Chondrocyte (in vitro differentiated cells): Measurements from ENCODE around the gene PIEZO2. TPM values are rescaled to one million over a fixed set of nuclear protein-coding genes. Genes with fewer than 3 reads are reported as not detected.

Experiments
- DNase-seq: peaks from one replicate; pipeline ENCODE4 v3.0.0; 2021; ENCODE audit warnings: mixed read lengths, low spot score
- H3K27ac Mint-ChIP-seq: one replicate; pipeline ENCODE4 v1.8.0; 2021; ENCODE audit warnings: mild to moderate bottlenecking, moderate library complexity, mixed read lengths; ENCODE audit not compliant: unreplicated experiment
- H3K27me3 Mint-ChIP-seq: 2 replicates; pipeline ENCODE4 v1.8.0; 2021; ENCODE audit warnings: low read depth, mixed read lengths
- H3K36me3 Mint-ChIP-seq: 2 replicates; pipeline ENCODE4 v1.8.0; 2021; ENCODE audit warnings: low read depth, mixed read lengths
- H3K4me1 Mint-ChIP-seq: 2 replicates; pipeline ENCODE4 v1.8.0; 2021; ENCODE audit warnings: low read depth, mild to moderate bottlenecking, mixed read lengths
- H3K4me3 Mint-ChIP-seq: one replicate; pipeline ENCODE4 v1.8.0; 2021; ENCODE audit warnings: mild to moderate bottlenecking, moderate library complexity, mixed read lengths; ENCODE audit not compliant: unreplicated experiment
- H3K9me3 Mint-ChIP-seq: 2 replicates; pipeline ENCODE4 v1.8.0; 2021; ENCODE audit warnings: low read depth, mixed read lengths
- total RNA-seq: library from RNA; stranded (reverse); gene quantifications from 3 replicates; pipeline ENCODE4 v1.2.1, GENCODE V29; 2021
- TF ChIP-seq, protein P1 (sequence below): fragments of 200-600 bp; sonication (generic); IDR thresholded peaks from 2 replicates; pipeline ENCODE4 v1.5.0; 2021; ENCODE audit warnings: antibody characterized with exemption, mild to moderate bottlenecking, moderate library complexity

PIEZO2 gene
- total RNA-seq, 1 donor from 2014 or later, result 142 TPM

DNA sequence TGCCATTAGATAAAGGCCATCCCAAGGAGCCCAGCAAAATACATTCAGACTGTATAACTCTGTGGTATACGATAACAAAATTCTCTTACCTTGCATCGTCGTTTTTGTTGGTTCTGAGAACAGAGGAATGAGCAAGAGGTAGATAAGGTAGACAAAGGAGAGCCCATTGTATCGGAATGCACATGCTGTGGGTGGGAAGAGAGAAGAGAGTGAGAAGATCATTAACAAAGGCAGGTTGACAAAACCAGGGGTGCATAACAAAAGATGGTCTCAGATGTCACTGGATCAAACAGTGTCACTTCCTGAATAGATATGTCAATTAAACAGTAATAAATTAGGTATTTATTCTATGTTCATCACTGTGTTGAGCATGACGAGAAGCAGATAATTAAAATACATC lies 83.3 kb downstream of the PIEZO2 start:
- DNase-seq, result no peak
- Mint-ChIP-seq H3K4me1 (peaks cover 30% of the 10 kb centered on the region), H3K27ac (no peak overlapping the region), H3K4me3 (no peak overlapping the region), H3K27me3 (no peaks in the 10 kb centered on the region), H3K36me3 (peaks cover 4% of the 10 kb centered on the region), H3K9me3 (peaks cover 10% of the 10 kb centered on the region)
- TF ChIP-seq, protein P1, sequence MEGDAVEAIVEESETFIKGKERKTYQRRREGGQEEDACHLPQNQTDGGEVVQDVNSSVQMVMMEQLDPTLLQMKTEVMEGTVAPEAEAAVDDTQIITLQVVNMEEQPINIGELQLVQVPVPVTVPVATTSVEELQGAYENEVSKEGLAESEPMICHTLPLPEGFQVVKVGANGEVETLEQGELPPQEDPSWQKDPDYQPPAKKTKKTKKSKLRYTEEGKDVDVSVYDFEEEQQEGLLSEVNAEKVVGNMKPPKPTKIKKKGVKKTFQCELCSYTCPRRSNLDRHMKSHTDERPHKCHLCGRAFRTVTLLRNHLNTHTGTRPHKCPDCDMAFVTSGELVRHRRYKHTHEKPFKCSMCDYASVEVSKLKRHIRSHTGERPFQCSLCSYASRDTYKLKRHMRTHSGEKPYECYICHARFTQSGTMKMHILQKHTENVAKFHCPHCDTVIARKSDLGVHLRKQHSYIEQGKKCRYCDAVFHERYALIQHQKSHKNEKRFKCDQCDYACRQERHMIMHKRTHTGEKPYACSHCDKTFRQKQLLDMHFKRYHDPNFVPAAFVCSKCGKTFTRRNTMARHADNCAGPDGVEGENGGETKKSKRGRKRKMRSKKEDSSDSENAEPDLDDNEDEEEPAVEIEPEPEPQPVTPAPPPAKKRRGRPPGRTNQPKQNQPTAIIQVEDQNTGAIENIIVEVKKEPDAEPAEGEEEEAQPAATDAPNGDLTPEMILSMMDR, result no peak

DNA sequence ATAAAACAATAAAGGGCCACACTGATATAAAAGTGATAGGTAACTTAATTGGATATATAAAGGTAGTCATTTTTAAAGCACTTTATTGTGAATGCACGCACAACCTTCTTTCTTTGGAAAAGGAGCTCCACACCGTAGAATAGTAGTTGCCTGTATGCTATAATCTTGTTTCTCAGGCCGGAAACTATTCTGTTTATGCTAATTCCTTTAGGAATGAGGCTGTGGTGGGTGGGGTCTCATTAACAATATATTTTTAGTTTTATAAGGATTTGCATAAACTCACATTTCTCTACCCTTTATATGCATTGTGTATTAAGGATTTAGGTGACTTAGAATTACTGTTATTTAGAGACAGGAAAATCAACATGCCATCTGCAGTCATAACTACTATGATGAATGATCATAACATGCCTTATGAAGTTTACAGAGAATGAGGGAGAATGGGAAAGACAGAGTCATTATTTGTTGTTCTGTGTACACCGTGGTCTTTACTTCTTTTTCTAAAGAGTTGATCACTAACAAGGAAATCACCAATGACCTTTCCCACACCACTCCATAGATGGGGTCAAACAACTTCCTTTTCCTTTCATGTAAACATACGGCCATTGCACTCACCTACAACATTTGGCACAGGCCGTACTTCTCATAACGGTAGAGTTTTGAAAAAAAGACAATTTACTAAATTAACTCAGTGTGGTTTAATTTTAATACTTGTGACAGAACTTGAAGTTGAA lies 84.5 kb downstream of the PIEZO2 start:
- no peak for DNase-seq
- Mint-ChIP-seq H3K27me3 (no peaks in the 10 kb centered on the region), H3K4me1 (peaks cover 21% of the 10 kb centered on the region), H3K4me3 (no peak overlapping the region), H3K9me3 (peaks cover 12% of the 10 kb centered on the region), H3K27ac (no peak overlapping the region), H3K36me3 (peaks cover 6% of the 10 kb centered on the region)
- TF ChIP-seq, protein P1, result no peak

DNA sequence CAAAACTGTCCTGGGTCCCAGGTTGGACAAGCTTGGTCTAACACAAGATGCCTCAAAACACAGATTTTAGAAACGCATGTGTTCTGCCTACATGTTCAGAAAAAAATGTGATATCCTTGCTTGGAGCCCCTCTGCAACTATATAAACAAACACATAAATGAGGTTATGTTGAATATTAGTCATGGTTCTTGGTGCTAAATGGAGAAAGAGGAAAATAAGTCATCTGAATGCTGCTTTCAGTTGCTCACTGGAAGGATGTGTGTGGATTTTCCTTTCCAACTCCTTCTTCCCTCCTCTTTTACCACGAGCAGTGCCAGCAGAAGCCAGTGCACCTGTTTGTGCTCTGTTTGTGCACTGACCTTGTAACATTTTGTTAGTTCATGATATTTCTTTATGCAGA lies 85.3 kb downstream of the PIEZO2 start:
- Mint-ChIP-seq H3K9me3 (peaks cover 14% of the 10 kb centered on the region), H3K36me3 (peaks cover 8% of the 10 kb centered on the region)

DNA sequence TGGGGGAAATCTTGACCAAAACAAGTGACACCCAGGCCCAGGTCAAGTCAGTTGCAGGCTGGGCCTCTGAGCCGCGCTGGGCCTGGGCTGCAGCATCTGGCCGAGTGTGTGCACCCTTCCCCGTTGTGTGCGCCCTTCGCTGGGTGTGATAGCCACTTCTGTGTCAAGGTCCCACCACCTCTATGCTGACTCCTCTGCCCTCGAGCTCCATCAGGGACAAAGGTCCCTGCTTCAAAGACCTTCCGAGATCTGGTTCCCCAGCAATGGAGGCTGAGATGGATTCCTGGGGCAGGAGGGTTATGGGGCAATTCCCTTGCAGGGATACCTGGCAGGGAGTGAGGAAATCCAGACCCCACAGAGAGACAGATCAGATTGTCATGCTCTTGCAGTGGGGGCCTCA lies 93.6 kb downstream of the PIEZO2 start:
- peaks cover 11% of the 10 kb centered on the region for H3K9me3 Mint-ChIP-seq
- peaks cover 48% of the 10 kb centered on the region for H3K4me1 Mint-ChIP-seq
- DNase-seq, result no peak
- H3K36me3 Mint-ChIP-seq, result peaks cover 12% of the 10 kb centered on the region
- no peak overlapping the region for H3K4me3 Mint-ChIP-seq
- peak overlapping the region; percentile 63 for H3K27ac Mint-ChIP-seq
- no peaks in the 10 kb centered on the region for H3K27me3 Mint-ChIP-seq
- TF ChIP-seq, protein P1, result no peak

More for the DNA sequence above, 85.3 kb downstream of the PIEZO2 start:
- no peak for DNase-seq
- Mint-ChIP-seq H3K4me1 (peaks cover 13% of the 10 kb centered on the region), H3K27me3 (no peaks in the 10 kb centered on the region), H3K27ac (peak overlapping the region; percentile 25), H3K4me3 (no peak overlapping the region)
- TF ChIP-seq, protein P1, result no peak

DNA sequence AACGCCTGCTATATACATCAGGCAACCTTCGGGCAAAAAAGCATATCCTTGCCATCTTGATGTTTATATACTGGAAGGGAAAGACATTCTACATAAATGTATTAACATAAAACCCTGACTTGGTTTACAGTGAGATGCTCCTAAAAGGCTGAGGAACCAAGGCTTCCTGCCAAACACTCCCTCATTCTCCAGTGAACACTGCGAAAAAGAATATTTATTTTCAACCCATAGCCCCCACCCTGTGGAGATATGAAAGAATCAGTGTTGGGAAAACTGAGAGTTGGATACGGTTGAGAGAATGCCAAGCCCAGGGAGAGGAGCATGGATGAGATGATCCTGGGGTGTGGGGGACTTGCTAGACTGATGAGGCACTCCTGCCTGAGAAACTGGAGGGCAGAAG lies 94.9 kb downstream of the PIEZO2 start:
- H3K9me3 Mint-ChIP-seq, result peaks cover 7% of the 10 kb centered on the region
- TF ChIP-seq, protein P1, result no peak
- peak overlapping the region; percentile 80 for H3K27ac Mint-ChIP-seq
- H3K27me3 Mint-ChIP-seq, result no peaks in the 10 kb centered on the region
- peak overlapping the region; percentile 33 for H3K4me3 Mint-ChIP-seq
- peaks cover 58% of the 10 kb centered on the region for H3K4me1 Mint-ChIP-seq
- no peak for DNase-seq
- H3K36me3 Mint-ChIP-seq, result peaks cover 10% of the 10 kb centered on the region
